Suppressor macrophage treated with lipopolysaccharide for 1 hour (primary cell): ENCODE results near the gene DPF3.

Source experiments
- DNase-seq, 3 donors: peaks; one replicate each; pipeline ENCODE4 v3.0.0-alpha.2; 2020 to 2022

The DPF3 gene

DNA sequence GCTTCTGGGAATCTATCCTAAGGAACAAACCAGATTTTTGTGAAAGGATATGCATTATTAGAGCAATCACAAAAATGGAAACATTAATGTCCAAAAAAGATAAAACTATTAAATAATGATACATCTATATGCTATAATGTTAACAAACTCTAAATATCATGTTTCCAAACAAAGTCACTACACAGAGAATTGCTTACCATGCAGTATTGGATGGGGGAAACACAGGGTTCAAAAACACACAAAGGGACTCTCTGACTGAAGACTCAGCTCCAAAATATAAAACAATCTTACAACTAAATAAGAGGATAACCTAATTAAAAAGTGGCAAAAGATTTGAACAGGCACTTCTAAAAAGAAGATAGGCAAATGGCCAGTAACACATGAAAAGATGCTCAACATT is 304.2 kb downstream of the DPF3 start:
- no peak for DNase-seq

DNA sequence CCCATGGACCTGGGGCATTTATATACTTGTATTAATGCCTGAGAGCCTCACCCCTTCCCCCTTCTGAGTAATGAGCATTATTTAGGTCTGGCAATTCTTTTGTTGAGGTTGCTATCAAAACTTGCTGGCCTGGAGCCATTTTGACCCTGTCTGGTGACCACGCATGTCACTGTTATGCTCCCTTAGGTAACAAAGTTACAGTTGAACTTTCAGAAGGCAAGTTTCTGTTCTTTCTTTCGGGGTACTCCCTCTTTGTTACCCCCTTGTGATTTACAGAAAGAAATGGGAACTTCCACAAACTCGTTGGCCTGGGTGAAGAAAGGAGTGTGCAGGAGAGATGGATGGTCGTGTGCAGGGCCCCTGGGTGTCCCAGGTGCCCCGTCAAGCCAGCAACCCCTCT is 305.4 kb downstream of the DPF3 start:
- no peak for DNase-seq

GRCh38 chr14:72583316-72584272 is 310.3 kb downstream of the DPF3 start:
- DNase-seq: no peak

GRCh38 chr14:72582582-72582981 is 311.3 kb downstream of the DPF3 start:
- no peak for DNase-seq

- no peak for DNase-seq
Measured at GRCh38 chr14:72578514-72578913, 315.4 kb downstream of the DPF3 start.

DNA sequence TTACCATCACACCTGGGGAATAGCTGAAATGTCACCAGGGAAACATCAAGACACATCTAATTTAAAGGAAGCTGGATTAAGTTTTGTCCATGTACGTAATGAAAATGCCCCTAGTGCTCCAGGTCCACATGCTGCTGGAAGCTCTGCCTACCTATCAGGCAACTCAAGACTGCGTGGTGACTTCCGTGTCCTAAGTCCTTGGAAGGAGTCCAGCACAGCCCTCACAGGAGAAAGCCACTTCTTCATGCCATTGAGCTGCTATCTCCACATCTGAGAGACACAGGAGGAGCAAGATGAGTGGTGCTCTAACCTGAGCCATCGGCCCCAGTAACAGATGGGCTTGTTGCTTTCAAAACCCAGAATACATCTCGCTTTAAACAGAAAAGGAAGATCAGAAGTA is 316.4 kb downstream of the DPF3 start:
- DNase-seq: no peak

DNA sequence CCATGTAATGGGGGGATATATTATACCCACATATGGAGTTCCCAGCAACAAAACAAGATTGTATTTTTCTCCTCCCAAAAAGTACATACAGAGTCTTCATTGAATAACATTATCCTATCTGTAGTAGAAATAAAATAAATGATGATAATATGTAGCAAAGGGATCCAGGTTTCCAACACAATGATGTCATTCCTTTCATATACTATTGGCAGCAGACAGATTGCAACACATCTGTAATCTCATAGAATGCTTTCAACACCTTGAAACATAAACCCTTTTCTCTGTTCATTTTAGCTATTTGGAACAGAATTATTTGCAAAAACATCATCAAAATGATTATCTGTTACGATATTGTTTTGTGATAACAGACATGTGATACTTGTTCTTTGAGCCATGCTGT is 317.6 kb downstream of the DPF3 start:
- DNase-seq: no peak

DNA sequence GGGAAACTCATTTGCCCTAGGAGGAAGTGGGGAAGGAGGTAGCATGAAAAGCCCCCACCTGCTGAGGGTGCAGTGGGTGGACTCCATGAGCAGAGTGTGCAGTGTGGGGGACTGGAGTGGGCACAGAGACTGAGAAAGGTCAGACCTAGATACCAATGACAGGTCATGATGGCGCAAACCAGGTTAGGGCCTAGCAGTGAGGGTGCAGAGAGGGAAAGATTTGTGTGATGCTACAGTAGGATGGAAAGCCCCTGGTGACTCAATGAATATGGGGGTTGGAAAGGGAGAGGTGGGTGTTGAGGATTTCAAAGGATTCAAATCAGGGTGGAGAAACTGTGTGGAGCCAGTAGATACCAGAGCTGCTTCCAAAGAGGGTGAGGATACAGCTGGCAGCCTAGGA is 319.2 kb downstream of the DPF3 start:
- peak; percentile 59 to 62 (median 60) for DNase-seq

DNA sequence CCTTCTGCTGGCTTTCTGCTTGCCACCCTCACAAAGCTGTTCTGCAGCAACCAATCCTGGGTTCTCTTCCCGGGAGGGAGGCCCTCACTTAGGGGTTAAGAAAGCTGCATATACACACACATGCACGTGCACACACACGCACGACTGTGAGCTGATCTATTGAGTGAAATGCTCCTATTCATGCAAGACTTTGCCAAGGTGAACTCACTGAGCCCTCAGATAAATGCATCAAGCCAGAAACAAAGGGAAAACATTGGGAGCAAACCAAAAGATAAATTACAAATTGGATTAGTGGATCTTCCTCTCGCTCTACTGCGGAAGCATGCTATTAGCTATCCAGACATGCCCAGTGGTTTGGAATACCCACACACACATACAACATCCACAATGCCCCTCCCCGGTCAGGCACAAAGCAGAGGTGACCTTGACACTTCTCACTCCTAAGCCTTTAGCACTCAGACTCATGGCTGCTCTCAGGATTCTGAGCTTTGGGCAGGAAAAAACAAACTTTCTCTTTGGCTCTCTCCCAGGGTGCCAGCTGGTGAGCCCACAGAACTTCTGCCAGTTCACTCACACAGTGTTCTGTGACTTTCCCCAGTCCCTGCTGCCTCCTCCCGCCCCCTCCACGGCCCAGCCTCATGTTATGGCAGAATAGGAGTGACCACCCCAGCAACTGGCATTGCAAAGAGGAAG is 320.0 kb downstream of the DPF3 start:
- DNase-seq: peak in 1 of 3 donors; percentile 25
